ENCODE data around the gene MED25. TPM values are rescaled to one million over a fixed set of nuclear protein-coding genes. Genes with fewer than 3 reads are reported as not detected.

The MED25 gene
- total RNA-seq, 1 experiment from 2014 or later: 81.2 TPM

- POLR2A ChIA-PET: interaction anchor here (0.7 to 1.7 kb wide), 3 partner anchors 12 to 1342 kb away, joined by 3 to 7 read pairs (median 6); partner anchors contain the start of gene FUZ
- peaks cover 3% of the 10 kb centered on the region; the same call in 1 of the 2 replicates for H3K9me3 Mint-ChIP-seq
- CTCF ChIA-PET: no interaction called here
Observed at GRCh38 chr19:49870309-49870901, 52.3 kb downstream of the MED25 start.

More at GRCh38 chr19:49870309-49870901, 52.3 kb downstream of the MED25 start:
- H3K36me3 Mint-ChIP-seq: no peaks in the 10 kb centered on the region; the same call in 1 of the 2 replicates
- ATAC-seq: no peak
- TF ChIP-seq GABPB1 (CRISPR knock-in tag; IDR thresholded peaks at IDR 0.05) (no peak), E2F5 (CRISPR knock-in tag; IDR thresholded peaks at IDR 0.05) (no peak), ATF1 (CRISPR knock-in tag; IDR thresholded peaks at IDR 0.05) (no peak), USF2 (CRISPR knock-in tag; IDR thresholded peaks at IDR 0.05) (no peak), ATF2 (CRISPR knock-in tag; IDR thresholded peaks at IDR 0.05; ENCODE audit: borderline replicate concordance, low read depth) (no peak), GRHL2 (CRISPR knock-in tag; IDR thresholded peaks at IDR 0.05; ENCODE audit: insufficient replicate concordance, severe bottlenecking) (no peak), ZNF671 (CRISPR knock-in tag; IDR thresholded peaks at IDR 0.05) (no peak), ZNF416 (CRISPR knock-in tag; IDR thresholded peaks at IDR 0.05) (no peak), CREM (CRISPR knock-in tag; IDR thresholded peaks at IDR 0.05) (no peak), KAT7 (CRISPR knock-in tag; IDR thresholded peaks at IDR 0.05; ENCODE audit: borderline replicate concordance) (no peak), SMAD3 (CRISPR knock-in tag; IDR thresholded peaks at IDR 0.05; ENCODE audit: borderline replicate concordance) (no peak), E2F1 (CRISPR knock-in tag; IDR thresholded peaks at IDR 0.05) (no peak), CDX4 (CRISPR knock-in tag; IDR thresholded peaks at IDR 0.05; ENCODE audit: borderline replicate concordance) (no peak), USF1 (CRISPR knock-in tag; IDR thresholded peaks at IDR 0.05) (no peak), ERG (CRISPR knock-in tag; IDR thresholded peaks at IDR 0.05) (no peak), ZNF138 (CRISPR knock-in tag; conservative IDR thresholded peaks at IDR 0.05) (no peak)
- peak overlapping the region; percentile 96 for H3K27ac Mint-ChIP-seq
- no peak overlapping the region for H3K4me3 Mint-ChIP-seq
- H3K4me1 Mint-ChIP-seq: peaks cover 24% of the 10 kb centered on the region
- no peaks in the 10 kb centered on the region for H3K27me3 Mint-ChIP-seq (ENCODE audit: low read depth)
- no peak for DNase-seq (ENCODE audit: low spot score)

All from WTC11 (cell line).